CD4-positive, alpha-beta T cell treated with Interleukin-4 for 4 hours (primary cell): ENCODE measurements around the gene ATIC.
"Not testable (repeated sequence)": the region's sequence is repeated elsewhere in the genome, so short reads cannot be mapped to it uniquely, and the experiment has no call there.

ENCODE experiments used
- DNase-seq: peaks from one replicate; pipeline ENCODE4 v3.0.0-alpha.2; 2020

ATIC gene

GRCh38 chr2:215316336-215316735 lies 4.5 kb downstream of the ATIC start:
- no peak for DNase-seq

GRCh38 chr2:215319500-215319899 lies 7.6 kb downstream of the ATIC start:
- no peak for DNase-seq

GRCh38 chr2:215320102-215320501 lies 8.2 kb downstream of the ATIC start:
- DNase-seq, result no peak

GRCh38 chr2:215320679-215321078 lies 8.8 kb downstream of the ATIC start:
- DNase-seq, result no peak

- DNase-seq, result no peak
These were observed 13.0 kb downstream of the ATIC start for GRCh38 chr2:215324811-215325210.

- no peak for DNase-seq
These were observed 16.2 kb downstream of the ATIC start for GRCh38 chr2:215328066-215328465.

- no peak for DNase-seq
These were observed 21.2 kb downstream of the ATIC start for GRCh38 chr2:215332872-215333595.

GRCh38 chr2:215338883-215339679 lies 27.2 kb downstream of the ATIC start:
- no peak for DNase-seq

GRCh38 chr2:215347878-215348277 lies 36.0 kb downstream of the ATIC start:
- DNase-seq, result no peak

- no peak for DNase-seq
These were observed 40.7 kb downstream of the ATIC start for GRCh38 chr2:215352602-215353001.

- no peak for DNase-seq
These were observed 43.2 kb downstream of the ATIC start for GRCh38 chr2:215354771-215355695.

GRCh38 chr2:215355801-215356200 lies 43.9 kb downstream of the ATIC start:
- no peak for DNase-seq

- no peak for DNase-seq
These were observed 44.6 kb downstream of the ATIC start for GRCh38 chr2:215356334-215356947.

- no peak for DNase-seq
These were observed 45.1 kb downstream of the ATIC start for GRCh38 chr2:215356948-215357461.

GRCh38 chr2:215357660-215358059 lies 45.8 kb downstream of the ATIC start:
- no peak for DNase-seq

- DNase-seq, result no peak
These were observed 46.5 kb downstream of the ATIC start for GRCh38 chr2:215358312-215358845.

GRCh38 chr2:215358891-215359575 lies 47.2 kb downstream of the ATIC start:
- DNase-seq, result no peak

- DNase-seq, result no peak
These were observed 47.7 kb downstream of the ATIC start for GRCh38 chr2:215359576-215359922.

GRCh38 chr2:215360059-215360458 lies 48.2 kb downstream of the ATIC start:
- DNase-seq, result not testable (repeated sequence)

GRCh38 chr2:215360596-215360995 lies 48.7 kb downstream of the ATIC start:
- DNase-seq, result no peak

GRCh38 chr2:215361211-215361875 lies 49.5 kb downstream of the ATIC start:
- no peak for DNase-seq
